NCI-H2196 (cell line): ENCODE data around the gene ZNFX1.

Source experiments
- DNase-seq: peaks from one replicate; lab custom pipeline; 2025; ENCODE audit not compliant: unreplicated experiment; lab: John Stamatoyannopoulos, UW

Gene ZNFX1

GRCh38 chr20:49293122-49293521 is 15.3 kb upstream of the ZNFX1 start:
- DNase-seq: no peak

GRCh38 chr20:49292010-49292409 is 14.2 kb upstream of the ZNFX1 start:
- DNase-seq: no peak

GRCh38 chr20:49291200-49291599 is 13.3 kb upstream of the ZNFX1 start:
- no peak for DNase-seq

GRCh38 chr20:49290608-49291191 is 12.8 kb upstream of the ZNFX1 start:
- DNase-seq: no peak

GRCh38 chr20:49288784-49289696 is 11.2 kb upstream of the ZNFX1 start:
- DNase-seq: peak; percentile 39

- no peak for DNase-seq
Measured at GRCh38 chr20:49288250-49288751, 10.4 kb upstream of the ZNFX1 start.

GRCh38 chr20:49287555-49288249 is 9.8 kb upstream of the ZNFX1 start:
- DNase-seq: no peak

GRCh38 chr20:49286689-49287551 is 9.1 kb upstream of the ZNFX1 start:
- DNase-seq: no peak

GRCh38 chr20:49285813-49286494 is 8.1 kb upstream of the ZNFX1 start:
- no peak for DNase-seq

GRCh38 chr20:49285233-49285668 is 7.4 kb upstream of the ZNFX1 start:
- DNase-seq: no peak

- DNase-seq: no peak
Measured at GRCh38 chr20:49284818-49285217, 7.0 kb upstream of the ZNFX1 start.

- no peak for DNase-seq
Measured at GRCh38 chr20:49283703-49284625, 6.1 kb upstream of the ZNFX1 start.

GRCh38 chr20:49283176-49283702 is 5.4 kb upstream of the ZNFX1 start:
- no peak for DNase-seq

- no peak for DNase-seq
Measured at GRCh38 chr20:49282584-49283171, 4.8 kb upstream of the ZNFX1 start.

- DNase-seq: no peak
Measured at GRCh38 chr20:49281913-49282467, 4.1 kb upstream of the ZNFX1 start.

- DNase-seq: no peak
Measured at GRCh38 chr20:49281059-49281912, 3.4 kb upstream of the ZNFX1 start.

GRCh38 chr20:49280463-49281058 is 2.7 kb upstream of the ZNFX1 start:
- no peak for DNase-seq
